Uterus (tissue), 4 donors: ENCODE data around the gene SNX14. TPM values are rescaled to one million over a fixed set of nuclear protein-coding genes. Genes with fewer than 3 reads are reported as not detected.
A peak's percentile ranks its signal among the peaks of the same experiment; 100 is the strongest.

Experiments
- DNase-seq, 2 donors: peaks; one replicate each; pipeline ENCODE4 v3.0.0-alpha.2; 2019 to 2020
- H3K27ac ChIP-seq, 2 donors: fragments of 200-600 bp; sonication (generic); 1 replicate in 1 of 2; 2 replicates in 1 of 2; pipeline ENCODE4 v1.5.1; 2016 to 2018
- H3K27me3 ChIP-seq, 2 donors: fragments of 200-600 bp; sonication (generic); one replicate each; pipeline ENCODE4 v1.5.1; 2018 to 2019; ENCODE audit warnings: control low read depth in 1 of 2
- H3K36me3 ChIP-seq, 2 donors: fragments of 200-600 bp; sonication (generic); one replicate each; pipeline ENCODE4 v1.5.1; 2019; ENCODE audit warnings: control low read depth in 1 of 2
- H3K4me1 ChIP-seq, 2 donors: fragments of 200-600 bp; sonication (generic); one replicate each; pipeline ENCODE4 v1.5.1; 2018 to 2019; ENCODE audit warnings: control low read depth in 1 of 2
- H3K4me3 ChIP-seq, 2 donors: fragments of 200-600 bp; sonication (generic); 1 replicate in 1 of 2; 2 replicates in 1 of 2; pipeline ENCODE4 v1.5.1; 2018 to 2019; ENCODE audit warnings: mild to moderate bottlenecking in 1 of 2
- H3K9me3 ChIP-seq, 2 donors: fragments of 200-600 bp; sonication (generic); one replicate each; pipeline ENCODE4 v1.5.1; 2019; ENCODE audit warnings: control low read depth in 1 of 2
- POLR2A ChIP-seq, 2 donors: fragments of 450-650 bp; IDR thresholded peaks; one replicate each; pipeline ENCODE4 v1.6.1; 2016; ENCODE audit warnings: antibody characterized with exemption in 2 of 2, mild to moderate bottlenecking in 1 of 2, moderate library complexity in 1 of 2
- intact Hi-C: fragments of 100-400 bp; cut with DNase I; formaldehyde crosslinking; loops from one replicate; pipeline ENCODE4 v1.15.1; 2023; ENCODE audit warnings: low total_unique reads
- total RNA-seq, 4 donors: library from RNA; depleted of rRNA in 3 of 4; stranded (reverse); fragments of >200 nt in 3 of 4; gene quantifications; one replicate each; pipeline versions ENCODE4 v1.1.0 to v1.2.4, GENCODE V29; 2014 to 2023
- TF ChIP-seq, protein P1 (sequence below), 4 experiments: fragments of 200-600 bp in 2 of 4; fragments of 450-650 bp in 2 of 4; sonication (generic) in 2 of 4; IDR thresholded peaks; one replicate each; pipeline ENCODE4 v1.5.1; 2016 to 2019; ENCODE audit warnings: antibody characterized with exemption in 4 of 4, mild to moderate bottlenecking in 2 of 4, moderate library complexity in 1 of 4
- donor health status: DM: yes; HTN: yes; CAD: no.

SNX14 gene
- total RNA-seq, 4 donors from 2014 or later: 41.8 to 174 (median 81.3) TPM

DNA sequence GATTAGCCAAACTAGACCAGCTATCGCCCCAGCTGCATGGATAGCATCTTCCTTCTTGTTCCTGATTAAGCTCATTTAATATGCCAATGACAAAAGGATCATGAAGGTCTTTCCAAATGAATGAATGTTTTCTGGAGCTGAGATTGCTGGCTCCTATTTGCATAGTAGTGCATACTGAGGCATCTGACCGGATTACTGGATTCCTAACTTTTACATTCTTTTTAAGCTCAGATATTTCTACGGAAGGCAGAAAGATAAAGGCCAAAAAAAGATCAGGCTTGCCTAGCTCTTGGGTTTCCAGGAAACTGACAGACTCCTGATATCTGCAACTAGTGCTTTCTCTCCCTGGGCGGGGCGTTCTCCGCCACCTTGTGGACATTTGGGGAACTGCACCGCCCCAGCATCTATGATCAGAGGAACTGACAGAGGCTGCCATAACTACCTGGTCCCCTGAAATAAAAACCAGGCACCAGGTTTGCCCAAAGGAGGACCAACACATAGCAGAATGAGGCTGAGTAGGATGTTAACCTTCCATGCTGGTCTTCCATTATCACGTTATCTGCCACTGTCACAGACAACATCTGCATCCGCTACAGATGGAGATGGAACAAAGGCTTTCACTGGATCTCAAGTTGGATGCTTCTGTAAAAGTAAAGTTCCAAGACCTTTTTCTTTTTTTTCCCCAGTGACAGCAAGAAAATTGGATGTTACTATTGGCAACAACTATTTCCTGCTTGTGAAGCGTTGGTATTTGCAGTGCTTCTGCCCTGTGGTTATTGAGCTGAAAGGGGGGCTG, 110.6 kb downstream of the SNX14 start:
- Histone ChIP-seq H3K27ac (peak overlapping the region; percentile 56 to 63), H3K4me3 (no peak overlapping the region)
- intact Hi-C loops: loop anchor here (5.0 kb wide), 1 partner anchor 126 kb away; no protein-coding TSS in a partner anchor

DNA sequence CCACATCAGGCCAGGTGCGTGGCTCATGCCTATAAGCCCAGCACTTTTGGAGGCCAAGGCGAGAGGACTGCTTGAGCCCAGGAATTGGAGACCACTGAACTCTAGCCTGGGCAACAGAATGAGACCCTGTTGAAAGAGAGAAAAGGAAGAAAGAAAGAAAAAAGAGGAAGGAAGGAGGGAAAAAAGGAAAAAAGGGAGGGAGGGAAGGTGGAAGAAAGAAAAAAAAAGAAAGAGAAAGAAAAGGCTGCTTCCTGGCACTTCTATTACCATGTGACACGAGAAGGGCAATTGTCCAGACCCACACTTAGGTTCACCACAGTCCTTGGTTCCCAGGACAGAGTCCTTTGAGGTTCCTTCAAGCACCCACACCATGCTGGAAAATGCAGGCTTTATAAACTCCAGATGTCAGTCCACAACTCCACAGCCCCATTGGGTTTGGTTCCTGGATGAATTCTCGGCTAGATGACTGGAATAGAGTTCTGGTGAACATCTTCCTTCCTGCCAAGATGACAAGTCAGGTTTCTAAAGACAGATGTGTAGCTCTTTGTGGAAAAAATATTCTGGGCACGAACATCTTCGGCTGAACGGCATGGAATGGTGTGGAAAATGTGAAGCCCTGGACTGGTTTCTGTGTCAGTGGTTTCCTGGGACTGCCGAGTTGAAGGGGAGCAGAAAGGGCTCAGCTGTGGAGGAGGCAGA, 111.3 kb downstream of the SNX14 start:
- Histone ChIP-seq H3K36me3 (no peaks in the 10 kb centered on the region), H3K9me3 (no peaks in the 10 kb centered on the region), H3K4me3 (no peak overlapping the region), H3K27ac (peak overlapping the region; percentile 56 to 63), H3K4me1 (peaks cover 0 to 7% of the 10 kb centered on the region in 2 donors), H3K27me3 (no peaks in the 10 kb centered on the region)
- no peak for TF ChIP-seq POLR2A (IDR thresholded peaks at IDR 0.05)
- TF ChIP-seq, protein P1, sequence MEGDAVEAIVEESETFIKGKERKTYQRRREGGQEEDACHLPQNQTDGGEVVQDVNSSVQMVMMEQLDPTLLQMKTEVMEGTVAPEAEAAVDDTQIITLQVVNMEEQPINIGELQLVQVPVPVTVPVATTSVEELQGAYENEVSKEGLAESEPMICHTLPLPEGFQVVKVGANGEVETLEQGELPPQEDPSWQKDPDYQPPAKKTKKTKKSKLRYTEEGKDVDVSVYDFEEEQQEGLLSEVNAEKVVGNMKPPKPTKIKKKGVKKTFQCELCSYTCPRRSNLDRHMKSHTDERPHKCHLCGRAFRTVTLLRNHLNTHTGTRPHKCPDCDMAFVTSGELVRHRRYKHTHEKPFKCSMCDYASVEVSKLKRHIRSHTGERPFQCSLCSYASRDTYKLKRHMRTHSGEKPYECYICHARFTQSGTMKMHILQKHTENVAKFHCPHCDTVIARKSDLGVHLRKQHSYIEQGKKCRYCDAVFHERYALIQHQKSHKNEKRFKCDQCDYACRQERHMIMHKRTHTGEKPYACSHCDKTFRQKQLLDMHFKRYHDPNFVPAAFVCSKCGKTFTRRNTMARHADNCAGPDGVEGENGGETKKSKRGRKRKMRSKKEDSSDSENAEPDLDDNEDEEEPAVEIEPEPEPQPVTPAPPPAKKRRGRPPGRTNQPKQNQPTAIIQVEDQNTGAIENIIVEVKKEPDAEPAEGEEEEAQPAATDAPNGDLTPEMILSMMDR (IDR thresholded peaks at IDR 0.05): no peak
- intact Hi-C loops: loop anchor here (5.0 kb wide), 1 partner anchor 125 kb away; no protein-coding TSS in a partner anchor
- DNase-seq: peak in 1 of 2 donors; percentile 37

More for the DNA sequence above, 110.6 kb downstream of the SNX14 start:
- Histone ChIP-seq H3K9me3 (no peaks in the 10 kb centered on the region), H3K4me1 (peaks cover 0 to 7% of the 10 kb centered on the region in 2 donors), H3K36me3 (no peaks in the 10 kb centered on the region), H3K27me3 (no peaks in the 10 kb centered on the region)
- TF ChIP-seq, protein P1 (IDR thresholded peaks at IDR 0.05): peak; percentile 93 to 100 (median 96)
- TF ChIP-seq POLR2A (IDR thresholded peaks at IDR 0.05): no peak
- peak; percentile 80 to 88 for DNase-seq

DNA sequence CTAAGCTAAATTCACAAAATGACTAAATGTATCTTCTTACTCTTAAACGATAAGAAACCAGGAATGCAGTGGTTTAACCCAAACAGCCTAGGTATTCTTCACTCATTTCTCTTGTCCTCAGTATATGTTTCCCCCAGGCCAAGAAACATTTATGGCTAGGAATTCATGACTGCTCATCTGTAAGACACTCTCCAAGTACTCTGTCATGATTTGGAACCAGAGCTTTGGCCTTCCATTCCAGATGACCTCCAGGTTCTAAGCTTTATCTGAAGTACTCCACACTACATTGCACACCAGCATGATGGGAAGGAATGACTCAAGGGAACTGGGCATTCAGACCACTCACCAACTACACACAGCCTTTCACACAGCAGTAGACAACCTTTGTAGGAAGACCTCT, 114.5 kb downstream of the SNX14 start:
- intact Hi-C loops: no loop called here
- H3K27me3 ChIP-seq: no peaks in the 10 kb centered on the region
- no peaks in the 10 kb centered on the region for H3K36me3 ChIP-seq
- no peak overlapping the region for H3K4me3 ChIP-seq
- TF ChIP-seq, protein P1 (IDR thresholded peaks at IDR 0.05): no peak
- no peak for TF ChIP-seq POLR2A (IDR thresholded peaks at IDR 0.05)
- peaks cover 0 to 6% of the 10 kb centered on the region in 2 donors for H3K9me3 ChIP-seq
- H3K27ac ChIP-seq: no peak overlapping the region
- peaks cover 0 to 7% of the 10 kb centered on the region in 2 donors for H3K4me1 ChIP-seq
- no peak for DNase-seq

- TF ChIP-seq, protein P1 (IDR thresholded peaks at IDR 0.05): no peak
- no peak for TF ChIP-seq POLR2A (IDR thresholded peaks at IDR 0.05)
- Histone ChIP-seq H3K27me3 (no peaks in the 10 kb centered on the region), H3K36me3 (no peaks in the 10 kb centered on the region), H3K9me3 (peaks cover 0 to 6% of the 10 kb centered on the region in 2 donors), H3K4me3 (no peak overlapping the region), H3K4me1 (no peaks in the 10 kb centered on the region), H3K27ac (no peak overlapping the region)
- DNase-seq: no peak
- intact Hi-C loops: no loop called here
Observed at GRCh38 chr6:85476532-85476931, 117.1 kb downstream of the SNX14 start.

DNA sequence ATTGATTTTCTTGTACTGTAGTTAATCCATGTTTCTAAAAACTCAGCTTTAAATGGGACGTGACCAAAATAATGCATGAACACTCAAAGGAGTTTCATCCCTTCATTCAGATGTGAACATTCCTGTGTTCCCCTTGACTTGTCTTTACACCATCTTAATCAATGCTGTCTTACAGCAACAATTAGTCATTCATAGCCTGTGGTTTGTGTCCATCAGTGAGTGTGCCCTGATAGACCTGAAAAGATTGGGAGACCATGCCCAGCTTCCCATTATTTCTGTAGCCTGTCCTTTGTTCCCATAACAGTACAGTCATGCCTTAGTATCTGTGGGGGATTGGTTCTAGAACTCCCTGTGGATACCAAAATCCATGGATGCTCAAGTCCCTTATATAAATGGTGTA, 119.9 kb downstream of the SNX14 start:
- no peak overlapping the region for H3K27ac ChIP-seq
- no peak for TF ChIP-seq POLR2A (IDR thresholded peaks at IDR 0.05)
- TF ChIP-seq, protein P1 (IDR thresholded peaks at IDR 0.05): no peak
- H3K4me3 ChIP-seq: no peak overlapping the region
- no peak for DNase-seq
- no peaks in the 10 kb centered on the region for H3K36me3 ChIP-seq
- no peaks in the 10 kb centered on the region for H3K4me1 ChIP-seq
- H3K27me3 ChIP-seq: no peaks in the 10 kb centered on the region
- peaks cover 0 to 6% of the 10 kb centered on the region in 2 donors for H3K9me3 ChIP-seq
- intact Hi-C loops: no loop called here
